ENCODE measurements around the gene SEMA3A. TPM values are rescaled to one million over a fixed set of nuclear protein-coding genes. Genes with fewer than 3 reads are reported as not detected.

SEMA3A gene
- total and polyA plus RNA-seq, 7 donors: 0.23 to 83.8 (median 50.1) TPM

GRCh38 chr7:84123965-84124547 is 70.5 kb downstream of the SEMA3A start:
- Histone ChIP-seq H3K27me3 (no peaks in the 10 kb centered on the region), H3K4me3 (peak overlapping the region in 2 of 4 donors; percentile 8 to 10), H3K9me3 (no peaks in the 10 kb centered on the region), H3K4me1 (peaks cover 0 to 18% (median 4%) of the 10 kb centered on the region in 4 donors), H3K27ac (peak overlapping the region; percentile 36 to 66 (median 39)), H3K36me3 (no peaks in the 10 kb centered on the region)
- intact Hi-C loops (cut with DNase I): no loop called here
- TF ChIP-seq EP300 (IDR thresholded peaks at IDR 0.05) (no peak), POLR2AphosphoS5 (IDR thresholded peaks at IDR 0.05) (no peak), CTCF (IDR thresholded peaks at IDR 0.05) (no peak), POLR2A (IDR thresholded peaks at IDR 0.05) (no peak)
- no peak for DNase-seq
- WGBS, 2 donors: 39 to 52% methylated on average over 5 of the region's 5 CpGs

- Histone ChIP-seq H3K27ac (no peak overlapping the region), H3K36me3 (no peaks in the 10 kb centered on the region), H3K4me1 (peaks cover 0 to 18% (median 4%) of the 10 kb centered on the region in 4 donors), H3K4me3 (no peak overlapping the region), H3K27me3 (no peaks in the 10 kb centered on the region), H3K9me3 (no peaks in the 10 kb centered on the region)
- DNase-seq: no peak
- 90 to 92% methylated on average over 4 of the region's 4 CpGs for WGBS, 2 donors
- TF ChIP-seq CTCF (IDR thresholded peaks at IDR 0.05) (no peak), POLR2AphosphoS5 (IDR thresholded peaks at IDR 0.05) (no peak), EP300 (IDR thresholded peaks at IDR 0.05) (no peak), POLR2A (IDR thresholded peaks at IDR 0.05) (no peak)
- intact Hi-C loops (cut with DNase I): no loop called here
Observed at GRCh38 chr7:84122582-84123360, 71.8 kb downstream of the SEMA3A start.

GRCh38 chr7:84117304-84117703 is 77.3 kb downstream of the SEMA3A start:
- DNase-seq: peak; percentile 55
- 85 to 97% methylated on average over 6 of the region's 6 CpGs for WGBS, 2 donors
- intact Hi-C loops (cut with DNase I): loop anchor here (10.0 kb wide), 1 partner anchor 57 kb away; no protein-coding TSS in a partner anchor
- TF ChIP-seq CTCF (IDR thresholded peaks at IDR 0.05) (no peak), POLR2AphosphoS5 (IDR thresholded peaks at IDR 0.05) (no peak), POLR2A (IDR thresholded peaks at IDR 0.05) (no peak), EP300 (IDR thresholded peaks at IDR 0.05) (no peak)
- Histone ChIP-seq H3K9me3 (no peaks in the 10 kb centered on the region), H3K4me3 (no peak overlapping the region), H3K4me1 (peaks cover 0 to 34% (median 18%) of the 10 kb centered on the region in 4 donors), H3K36me3 (no peaks in the 10 kb centered on the region), H3K27me3 (no peaks in the 10 kb centered on the region), H3K27ac (no peak overlapping the region)

GRCh38 chr7:84113906-84114850 is 80.4 kb downstream of the SEMA3A start:
- Histone ChIP-seq H3K4me1 (peaks cover 0 to 43% (median 18%) of the 10 kb centered on the region in 4 donors), H3K9me3 (no peaks in the 10 kb centered on the region), H3K27ac (peak overlapping the region; percentile 5 to 53 (median 46)), H3K4me3 (no peak overlapping the region), H3K36me3 (peaks cover 0 to 10% (median 0%) of the 10 kb centered on the region in 4 donors), H3K27me3 (no peaks in the 10 kb centered on the region)
- intact Hi-C loops (cut with DNase I): loop anchor here (10.0 kb wide), 1 partner anchor 61 kb away; no protein-coding TSS in a partner anchor
- TF ChIP-seq CTCF (IDR thresholded peaks at IDR 0.05) (no peak), POLR2A (IDR thresholded peaks at IDR 0.05) (no peak), POLR2AphosphoS5 (IDR thresholded peaks at IDR 0.05) (no peak), EP300 (IDR thresholded peaks at IDR 0.05) (no peak)
- no peak for DNase-seq
- WGBS, 2 donors: 68 to 80% methylated on average over 9 of the region's 9 CpGs

Measured in sigmoid colon (tissue), 7 donors.